Endodermal cell (in vitro differentiated cells): ENCODE data around the gene RNF17. TPM values are rescaled to one million over a fixed set of nuclear protein-coding genes. Genes with fewer than 3 reads are reported as not detected.

Experiments
- DNase-seq: peaks from one replicate; pipeline ENCODE4 v3.0.0-alpha.2; 2017
- H3K27ac ChIP-seq: 2 replicates; pipeline ENCODE4 v1.5.1; 2013; ENCODE audit warnings: mild to moderate bottlenecking, low read depth, low read length, moderate library complexity
- H3K27me3 ChIP-seq: 2 replicates; pipeline ENCODE4 v1.6.1; 2013; ENCODE audit warnings: mild to moderate bottlenecking, low read length, moderate library complexity; ENCODE audit not compliant: insufficient read depth, control insufficient read depth, poor library complexity, severe bottlenecking
- H3K36me3 ChIP-seq: 2 replicates; pipeline ENCODE4 v1.7.0; 2013; ENCODE audit warnings: mild to moderate bottlenecking, low read length, moderate library complexity; ENCODE audit not compliant: control insufficient read depth, insufficient read depth
- H3K4me1 ChIP-seq: one replicate; pipeline ENCODE4 v1.7.0; 2013; ENCODE audit warnings: low read length; ENCODE audit not compliant: control insufficient read depth, insufficient read depth
- H3K4me3 ChIP-seq: 2 replicates; pipeline ENCODE4 v1.5.1; 2013; ENCODE audit warnings: mild to moderate bottlenecking, low read length, moderate library complexity
- H3K9ac ChIP-seq: 2 replicates; pipeline ENCODE4 v1.6.1; 2013; ENCODE audit warnings: mild to moderate bottlenecking, low read length, moderate library complexity; ENCODE audit not compliant: poor library complexity, severe bottlenecking; ENCODE audit errors: extremely low read depth
- H3K9me3 ChIP-seq: 2 replicates; pipeline ENCODE4 v1.6.1; 2013; ENCODE audit warnings: mild to moderate bottlenecking, low read length, moderate library complexity; ENCODE audit not compliant: control insufficient read depth
- H3K27ac Mint-ChIP-seq: 2 replicates; pipeline ENCODE4 v1.8.0; 2020; ENCODE audit warnings: mixed read lengths
- H3K27me3 Mint-ChIP-seq: 2 replicates; pipeline ENCODE4 v1.8.0; 2021; ENCODE audit warnings: mild to moderate bottlenecking, mixed read lengths; ENCODE audit not compliant: insufficient read depth
- H3K36me3 Mint-ChIP-seq: 2 replicates; pipeline ENCODE4 v1.8.0; 2020; ENCODE audit warnings: low read depth, mixed read lengths
- H3K4me1 Mint-ChIP-seq: 2 replicates; pipeline ENCODE4 v1.8.0; 2020; ENCODE audit warnings: mixed read lengths
- H3K4me3 Mint-ChIP-seq: 2 replicates; pipeline ENCODE4 v1.8.0; 2020; ENCODE audit warnings: mild to moderate bottlenecking, moderate library complexity, mixed read lengths
- H3K9me3 Mint-ChIP-seq: 2 replicates; pipeline ENCODE4 v1.8.0; 2020; ENCODE audit warnings: mild to moderate bottlenecking, mixed read lengths
- CTCF ChIP-seq: fragments of 200-600 bp; sonication (generic); conservative IDR thresholded peaks from 2 replicates; pipeline ENCODE4 v1.5.0; 2021; ENCODE audit warnings: antibody characterized with exemption, mild to moderate bottlenecking
- WGBS, 2 experiments: methylation state at CpG; one replicate each; pipeline versions ENCODE4 v1.1.5 to v1.1.7; 2013; ENCODE audit warnings: missing lambda C conversion rate in 2 of 2, mixed read lengths in 1 of 2; ENCODE audit not compliant: insufficient coverage in 1 of 2, insufficient read length in 1 of 2; 5-methylcytosine and 5-hydroxymethylcytosine counted together
- total RNA-seq, 2 donors: library from RNA; stranded (reverse); fragmentation: NEBNext Ultra II Directional in 1 of 2; extraction: Animal tissue kit (Norgen Biotek cat#: 25700) in 1 of 2; gene quantifications; 2 replicates in 1 of 2; 3 replicates in 1 of 2; pipeline ENCODE4 v1.2.1, GENCODE V29; 2021

The RNF17 gene
- total RNA-seq, 2 donors from 2014 or later, result not detected

DNA sequence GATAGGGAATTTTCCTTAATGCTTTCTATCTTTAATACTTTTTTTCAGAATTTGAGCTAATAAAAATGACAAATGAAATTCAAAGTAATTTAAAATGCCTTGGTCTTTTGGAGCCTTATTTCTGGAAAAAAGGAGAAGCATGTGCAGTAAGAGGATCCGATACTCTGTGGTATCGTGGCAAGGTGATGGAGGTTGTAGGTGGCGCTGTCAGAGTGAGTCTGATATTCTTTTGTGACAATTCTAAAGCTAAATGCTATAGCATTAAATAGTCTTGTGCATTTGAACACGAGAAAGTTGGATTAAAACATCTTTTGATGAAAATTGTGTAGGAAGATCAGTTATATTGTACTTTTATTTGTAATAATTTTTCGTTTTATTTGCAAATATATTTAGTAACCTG is 95.0 kb downstream of the RNF17 start:
- DNase-seq, result no peak
- WGBS, 2 experiments, result 84 to 96% methylated on average over 3 to 5 of the region's 5 CpGs
- Histone ChIP-seq H3K4me1 (peaks cover 4% of the 10 kb centered on the region), H3K9ac (no peak overlapping the region), H3K4me3 (no peak overlapping the region), H3K27me3 (no peaks in the 10 kb centered on the region), H3K27ac (no peak overlapping the region), H3K36me3 (no peaks in the 10 kb centered on the region), H3K9me3 (no peaks in the 10 kb centered on the region)
- Mint-ChIP-seq H3K4me1 (peaks cover 9% of the 10 kb centered on the region), H3K27ac (no peak overlapping the region), H3K9me3 (no peaks in the 10 kb centered on the region), H3K36me3 (no peaks in the 10 kb centered on the region), H3K27me3 (no peaks in the 10 kb centered on the region), H3K4me3 (no peak overlapping the region)
- no peak for TF ChIP-seq CTCF

GRCh38 chr13:24860770-24861169 is 96.8 kb downstream of the RNF17 start:
- Histone ChIP-seq H3K4me3 (no peak overlapping the region), H3K9ac (no peak overlapping the region), H3K27me3 (no peaks in the 10 kb centered on the region), H3K36me3 (no peaks in the 10 kb centered on the region), H3K9me3 (no peaks in the 10 kb centered on the region), H3K27ac (no peak overlapping the region), H3K4me1 (peaks cover 4% of the 10 kb centered on the region)
- no peak for DNase-seq
- no peak overlapping the region for H3K4me3 Mint-ChIP-seq
- H3K4me1 Mint-ChIP-seq, result peaks cover 12% of the 10 kb centered on the region
- no peak for TF ChIP-seq CTCF
- no peak overlapping the region for H3K27ac Mint-ChIP-seq
- no peaks in the 10 kb centered on the region for H3K36me3 Mint-ChIP-seq
- 80 to 90% methylated on average over 1 to 4 of the region's 4 CpGs for WGBS, 2 experiments
- no peaks in the 10 kb centered on the region for H3K27me3 Mint-ChIP-seq
- H3K9me3 Mint-ChIP-seq, result no peaks in the 10 kb centered on the region

DNA sequence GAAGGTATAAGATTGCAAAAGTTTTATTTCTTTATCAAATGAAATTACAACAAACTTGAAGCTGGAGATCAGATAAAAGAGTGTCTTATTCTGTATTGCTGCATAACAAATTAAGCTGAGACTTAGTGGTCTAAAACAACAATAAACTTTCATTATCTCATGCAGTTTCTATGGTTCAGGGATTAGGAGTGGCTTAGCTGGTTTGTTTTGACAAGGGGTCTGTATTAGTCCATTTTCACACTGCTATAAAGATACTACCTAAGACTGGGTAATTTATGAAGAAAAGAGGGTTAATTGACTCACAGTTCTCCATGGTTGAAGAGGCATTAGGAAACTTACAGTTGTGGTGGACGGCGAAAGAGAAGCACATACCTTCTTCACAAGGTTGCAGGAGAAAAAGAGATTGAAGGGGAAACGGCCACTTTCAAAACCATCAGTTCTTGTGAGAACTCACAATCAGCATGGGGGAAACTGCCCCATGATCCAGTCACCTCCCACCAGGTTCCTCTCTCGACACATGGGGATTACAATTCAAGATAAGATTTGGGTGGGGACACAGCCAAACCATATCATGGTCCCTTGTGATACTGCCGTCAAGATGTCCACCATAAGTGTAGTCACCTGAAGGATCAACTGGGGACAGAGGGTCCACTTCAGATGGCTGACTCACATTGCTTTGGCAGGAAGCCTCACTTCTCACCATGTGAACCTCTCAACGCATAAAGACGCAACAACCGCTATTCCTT is 97.8 kb downstream of the RNF17 start:
- H3K4me1 ChIP-seq, result peaks cover 4% of the 10 kb centered on the region
- no peak overlapping the region for H3K4me3 ChIP-seq
- WGBS, 2 experiments, result 92 to 94% methylated on average over 5 to 8 of the region's 8 CpGs
- no peaks in the 10 kb centered on the region for H3K9me3 ChIP-seq
- Mint-ChIP-seq H3K9me3 (no peaks in the 10 kb centered on the region), H3K27ac (no peak overlapping the region), H3K27me3 (peaks cover 5% of the 10 kb centered on the region), H3K4me1 (peaks cover 12% of the 10 kb centered on the region), H3K36me3 (no peaks in the 10 kb centered on the region), H3K4me3 (no peak overlapping the region)
- DNase-seq, result no peak
- no peaks in the 10 kb centered on the region for H3K36me3 ChIP-seq
- H3K27me3 ChIP-seq, result no peaks in the 10 kb centered on the region
- H3K9ac ChIP-seq, result no peak overlapping the region
- TF ChIP-seq CTCF, result no peak
- H3K27ac ChIP-seq, result no peak overlapping the region
